H54 (cell line): ENCODE data around the gene GFPT1.

Experiments used
- DNase-seq: peaks from one replicate; pipeline ENCODE4 v3.0.0; 2011; ENCODE audit warnings: low spot score, mixed read lengths; ENCODE audit not compliant: insufficient read length
- FAIRE-seq: peaks from 3 replicates; lab custom pipeline; 2011; peaks lifted over from hg19 to GRCh38; lab: Jason Lieb, UNC
- POLR2A ChIP-seq: IDR thresholded peaks from 2 replicates; pipeline ENCODE4 v1.6.1; 2011; ENCODE audit warnings: low read depth, mild to moderate bottlenecking, low read length

The GFPT1 gene

GRCh38 chr2:69279931-69280681, 106.9 kb downstream of the GFPT1 start:
- FAIRE-seq (no peak), DNase-seq (no peak)
- no peak for TF ChIP-seq POLR2A

- TF ChIP-seq POLR2A, result no peak
- FAIRE-seq (no peak), DNase-seq (no peak)
Measured at GRCh38 chr2:69279211-69279610, 107.8 kb downstream of the GFPT1 start.

- DNase-seq (no peak), FAIRE-seq (no peak)
- no peak for TF ChIP-seq POLR2A
Measured at GRCh38 chr2:69278366-69278765, 108.7 kb downstream of the GFPT1 start.

- TF ChIP-seq POLR2A, result no peak
- DNase-seq (no peak), FAIRE-seq (no peak)
Measured at GRCh38 chr2:69275490-69275889, 111.5 kb downstream of the GFPT1 start.

GRCh38 chr2:69272803-69273471, 114.1 kb downstream of the GFPT1 start:
- TF ChIP-seq POLR2A, result no peak
- FAIRE-seq (no peak), DNase-seq (no peak)

GRCh38 chr2:69271831-69272257, 115.2 kb downstream of the GFPT1 start:
- TF ChIP-seq POLR2A, result no peak
- DNase-seq, result no peak
- no peak for FAIRE-seq
